ENCODE data around the gene SYT17. TPM values are rescaled to one million over a fixed set of nuclear protein-coding genes. Genes with fewer than 3 reads are reported as not detected.
A peak's percentile ranks its signal among the peaks of the same experiment; 100 is the strongest.

The SYT17 gene
- polyA plus RNA-seq, 3 donors, result 9.3 to 10.5 (median 9.4) TPM

GRCh38 chr16:19136549-19137196 is 31.4 kb upstream of the SYT17 start:
- no peak for DNase-seq (ENCODE audit: extremely low read depth in 1 of 11, low read depth in 9 of 11, low spot score in 4 of 11)

DNA sequence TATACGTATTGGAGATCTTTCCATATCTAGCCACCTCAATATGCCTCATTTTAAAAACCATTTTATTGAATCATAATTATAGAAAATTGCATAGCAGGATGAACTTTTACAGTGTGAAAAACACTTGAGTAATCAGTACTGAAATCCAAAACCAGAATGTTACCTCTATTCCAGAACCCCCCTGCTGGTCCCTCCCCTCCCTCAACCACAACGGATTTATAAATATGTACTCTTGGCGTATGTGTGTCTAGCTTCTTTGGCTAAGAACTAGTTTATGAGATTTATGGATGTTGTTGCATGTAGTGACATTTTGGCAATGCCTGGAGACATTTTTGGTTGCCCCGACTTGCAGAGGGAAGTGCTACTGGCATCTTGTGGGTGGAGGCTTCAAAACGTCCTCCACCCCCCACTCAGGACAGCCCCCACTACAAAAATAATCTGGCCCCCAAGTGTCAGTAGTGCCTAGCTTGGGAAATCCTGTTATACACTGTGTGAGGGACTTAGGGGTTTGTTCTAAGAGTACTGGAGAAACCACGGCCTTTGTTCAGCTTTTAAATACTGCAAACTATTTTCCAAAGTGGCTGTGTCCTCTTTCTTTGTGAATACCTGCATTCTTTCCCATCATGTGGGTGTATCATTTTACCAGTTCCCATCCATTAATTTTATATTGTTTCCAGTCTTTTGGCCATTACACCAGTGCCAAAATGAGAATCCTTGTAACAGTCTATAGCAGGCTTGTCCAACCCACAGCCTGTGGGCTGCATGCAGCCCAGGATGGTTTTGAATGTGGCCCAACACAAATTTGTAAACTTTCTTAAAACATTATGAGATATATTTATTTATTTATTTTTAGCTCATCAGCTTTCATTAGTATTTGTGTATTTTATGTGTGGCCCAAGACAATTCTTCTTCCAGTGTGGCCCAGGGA is 30.6 kb upstream of the SYT17 start:
- no peak for DNase-seq (ENCODE audit: extremely low read depth in 1 of 11, low read depth in 9 of 11, low spot score in 4 of 11)

DNA sequence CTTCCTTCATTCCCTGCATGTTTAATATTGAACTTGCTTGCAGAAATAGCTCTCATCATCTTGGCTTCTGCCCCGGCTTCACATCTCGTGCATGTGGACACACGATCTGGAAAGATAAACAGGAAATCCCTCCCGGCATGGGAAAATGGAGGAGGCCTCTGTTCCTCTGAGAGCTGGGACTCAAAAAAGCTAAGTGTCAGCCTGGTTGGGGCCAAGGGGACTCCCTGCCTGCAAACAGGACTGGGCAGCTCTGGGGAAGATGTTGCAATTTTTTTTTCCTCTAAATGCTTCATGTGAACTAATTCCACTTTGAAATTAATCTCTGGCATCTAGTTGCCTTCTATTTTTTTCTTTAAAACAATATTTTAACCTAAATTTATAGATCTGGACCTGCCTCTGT is 29.4 kb upstream of the SYT17 start:
- peak in 6 of 11 donors; percentile 44 to 76 (median 56) for DNase-seq (ENCODE audit: extremely low read depth in 1 of 11, low read depth in 9 of 11, low spot score in 4 of 11)

GRCh38 chr16:19139436-19140091 is 28.5 kb upstream of the SYT17 start:
- no peak for DNase-seq (ENCODE audit: extremely low read depth in 1 of 11, low read depth in 9 of 11, low spot score in 4 of 11)

GRCh38 chr16:19140396-19140795 is 27.6 kb upstream of the SYT17 start:
- DNase-seq (ENCODE audit: extremely low read depth in 1 of 11, low read depth in 9 of 11, low spot score in 4 of 11), result no peak

DNA sequence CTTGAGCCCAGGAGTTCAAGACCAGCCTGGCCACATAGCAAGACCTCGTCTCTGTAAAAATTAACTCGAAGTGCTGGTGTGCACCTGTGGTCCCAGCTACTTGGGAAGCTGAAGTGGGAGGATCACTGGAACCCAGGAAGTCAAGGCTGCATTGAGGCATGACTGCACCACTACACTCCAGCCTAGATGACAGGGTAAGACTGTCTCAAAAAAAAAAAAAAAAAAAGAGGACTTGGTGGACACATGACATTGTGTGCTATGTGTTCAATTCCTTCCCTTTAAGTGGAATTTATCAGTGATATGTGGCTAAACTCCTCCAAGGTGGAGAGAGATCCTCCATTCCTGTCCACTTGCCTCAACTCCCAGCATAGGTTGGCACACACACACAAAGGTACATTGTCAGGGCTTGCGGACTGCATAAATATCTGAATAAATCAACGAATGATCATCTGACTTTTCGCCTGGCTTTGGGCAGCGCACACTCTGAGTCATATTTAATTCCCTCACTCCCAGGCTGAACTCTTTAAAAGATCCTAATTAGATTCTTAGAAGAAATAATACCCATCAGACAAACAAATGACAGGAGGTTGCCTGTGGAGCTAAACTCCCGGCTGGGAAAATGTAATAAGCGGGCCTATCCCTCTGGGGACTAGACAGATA is 25.0 kb upstream of the SYT17 start:
- no peak for DNase-seq (ENCODE audit: extremely low read depth in 1 of 11, low read depth in 9 of 11, low spot score in 4 of 11)

DNA sequence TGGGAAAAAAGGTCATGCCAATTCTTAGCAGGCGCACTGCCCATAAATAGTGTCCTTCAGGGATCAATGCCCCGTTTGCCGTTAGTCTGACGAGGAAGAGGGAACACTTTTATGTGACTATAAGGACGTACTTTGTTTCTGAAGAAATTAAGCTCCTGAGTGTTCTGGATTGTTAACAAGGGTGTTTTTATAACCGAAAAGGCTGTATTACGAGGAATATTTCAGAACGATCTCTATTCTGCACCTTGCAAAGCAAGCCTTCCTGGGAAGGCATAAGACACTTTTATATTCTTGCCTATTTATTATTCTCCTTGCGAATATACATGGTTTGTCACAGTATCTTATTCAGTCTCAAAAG is 24.5 kb upstream of the SYT17 start:
- no peak for DNase-seq (ENCODE audit: extremely low read depth in 1 of 11, low read depth in 9 of 11, low spot score in 4 of 11)

GRCh38 chr16:19145010-19145409 is 23.0 kb upstream of the SYT17 start:
- DNase-seq (ENCODE audit: extremely low read depth in 1 of 11, low read depth in 9 of 11, low spot score in 4 of 11), result no peak

- DNase-seq (ENCODE audit: extremely low read depth in 1 of 11, low read depth in 9 of 11, low spot score in 4 of 11), result no peak
Observed at GRCh38 chr16:19147126-19147525, 20.9 kb upstream of the SYT17 start.

DNA sequence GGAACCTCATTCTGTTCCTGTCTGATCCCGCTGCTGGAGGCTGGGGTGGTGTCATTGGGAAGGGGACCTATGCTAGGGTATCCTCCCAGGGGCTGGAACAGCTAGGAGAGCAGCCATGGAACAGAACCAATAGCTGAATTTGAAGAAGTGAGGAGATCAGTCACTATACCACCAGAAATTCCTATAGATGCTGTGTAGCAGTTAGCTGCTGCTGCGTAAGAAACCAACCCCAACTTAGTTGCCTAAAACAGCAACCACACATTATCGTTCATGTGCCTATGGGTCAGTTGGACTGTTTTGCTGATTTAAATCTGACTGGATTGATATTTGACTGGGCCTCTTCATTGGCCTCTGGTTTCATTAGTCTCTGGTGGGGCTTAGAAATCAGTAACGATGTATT is 20.4 kb upstream of the SYT17 start:
- DNase-seq (ENCODE audit: extremely low read depth in 1 of 11, low read depth in 9 of 11, low spot score in 4 of 11), result no peak

DNA sequence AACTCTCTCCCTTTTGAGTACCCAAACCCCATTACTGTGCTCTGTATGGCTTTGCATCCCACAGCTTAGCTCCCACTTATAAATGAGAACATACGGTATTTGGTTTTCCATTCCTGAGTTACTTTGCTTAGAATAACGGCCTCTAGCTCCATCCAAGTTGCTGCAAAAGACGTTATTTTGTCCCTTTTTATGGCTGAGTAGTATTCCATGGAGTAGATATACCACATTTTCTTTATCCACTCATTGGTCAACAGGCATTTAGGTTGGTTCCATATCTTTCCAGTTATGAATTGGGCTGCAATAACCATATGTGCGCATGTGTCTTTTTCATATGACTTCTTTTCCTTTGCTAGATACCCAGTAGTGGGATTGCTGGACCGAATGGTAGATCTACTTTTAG is 19.9 kb upstream of the SYT17 start:
- DNase-seq (ENCODE audit: extremely low read depth in 1 of 11, low read depth in 9 of 11, low spot score in 4 of 11), result no peak

- no peak for DNase-seq (ENCODE audit: extremely low read depth in 1 of 11, low read depth in 9 of 11, low spot score in 4 of 11)
Observed at GRCh38 chr16:19151310-19151709, 16.7 kb upstream of the SYT17 start.

DNA sequence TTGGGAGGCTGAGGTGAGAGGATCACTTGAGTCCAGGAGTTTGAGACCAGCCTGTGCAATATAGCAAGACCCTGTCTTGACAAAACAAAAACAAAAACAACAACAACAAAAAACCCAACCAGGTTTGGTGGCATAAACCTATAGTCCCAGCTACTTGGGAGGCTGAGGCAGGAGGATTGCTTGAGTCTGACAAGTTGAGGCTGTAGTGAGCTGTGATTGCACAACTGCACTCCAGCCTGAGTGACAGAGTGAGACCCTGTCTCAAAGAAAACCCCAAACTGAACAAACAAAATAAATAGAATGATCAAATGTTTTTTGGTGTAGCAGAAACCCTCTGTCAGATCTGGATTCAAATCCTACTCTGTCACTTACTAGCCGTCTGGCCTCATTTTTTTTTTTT is 16.0 kb upstream of the SYT17 start:
- no peak for DNase-seq (ENCODE audit: extremely low read depth in 1 of 11, low read depth in 9 of 11, low spot score in 4 of 11)

DNA sequence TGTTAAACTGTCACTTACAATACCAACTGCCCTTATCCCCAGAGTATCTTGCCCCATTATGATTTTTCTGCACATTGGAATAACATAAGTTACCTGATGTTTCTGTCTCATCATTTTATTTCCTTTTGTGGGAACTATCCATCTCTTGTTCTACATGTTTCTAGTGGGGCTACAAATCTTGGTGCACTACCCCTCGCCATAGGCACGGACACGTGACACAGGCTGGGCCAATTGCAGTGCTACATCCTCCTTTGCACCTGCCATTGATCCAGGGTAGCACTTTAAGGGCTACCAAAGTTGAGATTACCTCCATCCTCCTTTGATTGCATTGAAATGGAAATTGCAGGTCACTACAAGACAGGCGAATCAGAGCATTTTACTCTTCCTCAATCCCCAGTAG is 14.2 kb upstream of the SYT17 start:
- no peak for DNase-seq (ENCODE audit: extremely low read depth in 1 of 11, low read depth in 9 of 11, low spot score in 4 of 11)

- DNase-seq (ENCODE audit: extremely low read depth in 1 of 11, low read depth in 9 of 11, low spot score in 4 of 11), result no peak
Observed at GRCh38 chr16:19162085-19162484, 6.0 kb upstream of the SYT17 start.

GRCh38 chr16:19163215-19163614 is 4.8 kb upstream of the SYT17 start:
- no peak for DNase-seq (ENCODE audit: extremely low read depth in 1 of 11, low read depth in 9 of 11, low spot score in 4 of 11)

DNA sequence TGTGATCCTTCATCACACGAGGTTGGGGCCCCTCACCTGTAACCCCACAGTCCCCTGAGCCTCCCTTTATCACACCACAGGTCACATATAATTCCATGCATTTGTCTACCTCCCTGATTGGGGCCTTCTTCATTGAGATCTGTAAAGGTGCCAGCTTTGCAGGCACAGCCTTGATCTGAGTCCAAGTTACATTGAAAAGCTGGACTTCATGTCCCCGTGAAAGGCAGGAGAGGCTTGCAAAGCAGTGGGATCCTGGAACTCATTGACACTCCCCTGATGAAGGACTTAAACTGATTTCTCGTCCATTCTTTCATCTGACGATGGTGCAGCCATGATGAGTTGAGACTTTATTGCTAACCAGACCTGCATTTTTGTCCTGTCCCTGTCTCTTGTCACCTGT is 3.8 kb upstream of the SYT17 start:
- no peak for DNase-seq (ENCODE audit: extremely low read depth in 1 of 11, low read depth in 9 of 11, low spot score in 4 of 11)

- DNase-seq (ENCODE audit: extremely low read depth in 1 of 11, low read depth in 9 of 11, low spot score in 4 of 11), result no peak
Observed at GRCh38 chr16:19165101-19165500, 2.9 kb upstream of the SYT17 start.

GRCh38 chr16:19166500-19166899 is 1.5 kb upstream of the SYT17 start:
- DNase-seq (ENCODE audit: extremely low read depth in 1 of 11, low read depth in 9 of 11, low spot score in 4 of 11), result no peak

Data from renal cortex interstitium (tissue), 11 donors.